Activated naive CD8-positive, alpha-beta T cell treated with anti-CD3 and anti-CD28 coated beads for 36 hours (primary cell): ENCODE measurements around the gene SEC61B. TPM values are rescaled to one million over a fixed set of nuclear protein-coding genes. Genes with fewer than 3 reads are reported as not detected.
A peak's percentile ranks its signal among the peaks of the same experiment; 100 is the strongest.

Source experiments
- DNase-seq: peaks from one replicate; pipeline ENCODE4 v3.0.0; 2021
- H3K27ac Mint-ChIP-seq: one replicate; pipeline ENCODE4 v1.8.0; 2022; ENCODE audit warnings: mild to moderate bottlenecking, moderate library complexity, mixed read lengths
- H3K27me3 Mint-ChIP-seq: one replicate; pipeline ENCODE4 v1.8.0; 2022; ENCODE audit warnings: mild to moderate bottlenecking, mixed read lengths
- H3K36me3 Mint-ChIP-seq: one replicate; pipeline ENCODE4 v1.8.0; 2021; ENCODE audit warnings: mild to moderate bottlenecking, mixed read lengths
- H3K4me1 Mint-ChIP-seq: one replicate; pipeline ENCODE4 v1.8.0; 2021; ENCODE audit warnings: mixed read lengths
- H3K4me3 Mint-ChIP-seq: one replicate; pipeline ENCODE4 v1.8.0; 2022; ENCODE audit warnings: mild to moderate bottlenecking, moderate library complexity, mixed read lengths
- H3K9me3 Mint-ChIP-seq: one replicate; pipeline ENCODE4 v1.8.0; 2022; ENCODE audit warnings: mixed read lengths
- total RNA-seq, 2 experiments: library from RNA; stranded (reverse); gene quantifications; one replicate each; pipeline ENCODE4 v1.2.3, GENCODE V29; 2021

SEC61B gene
- total RNA-seq, 2 experiments from 2014 or later, result 161 to 164 TPM

DNA sequence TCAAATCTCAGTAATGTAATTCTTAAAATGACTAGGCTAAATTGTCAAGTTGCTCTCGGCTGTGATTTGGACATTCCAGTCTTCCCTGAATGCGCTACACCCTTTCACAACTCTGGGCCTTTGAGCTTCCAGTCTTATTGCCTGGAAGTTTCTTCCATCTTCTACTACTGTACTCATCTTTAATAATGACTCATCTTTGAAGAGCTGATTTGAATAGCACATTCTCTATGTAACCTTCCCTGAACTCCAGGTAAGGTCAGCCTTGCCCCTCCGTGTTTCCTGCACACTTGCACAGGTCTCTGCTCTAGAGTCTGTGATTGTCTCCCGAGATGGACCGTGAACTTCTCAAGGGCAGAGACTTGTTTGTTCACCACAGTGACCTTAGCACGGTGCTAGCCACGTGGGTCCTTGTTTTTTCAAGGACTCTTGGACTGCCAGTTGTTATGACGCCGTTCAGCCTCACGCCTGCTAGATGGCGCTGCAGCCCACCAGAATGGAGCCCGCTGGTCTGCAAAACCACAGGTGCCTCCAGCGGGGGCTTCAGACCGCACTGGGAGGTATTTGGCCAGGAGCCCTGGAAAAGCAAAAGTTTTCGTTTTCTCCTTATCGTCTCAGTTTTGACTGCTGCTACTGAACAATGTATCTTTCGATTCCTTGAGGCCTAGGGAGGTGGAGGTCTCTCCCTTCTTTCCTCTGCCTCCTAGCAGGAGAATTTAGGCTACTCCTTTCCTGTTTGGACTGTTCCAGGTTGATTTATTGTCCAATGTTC lies 44.4 kb downstream of the SEC61B start:
- peaks cover 26% of the 10 kb centered on the region for H3K4me1 Mint-ChIP-seq
- H3K36me3 Mint-ChIP-seq, result no peaks in the 10 kb centered on the region
- no peaks in the 10 kb centered on the region for H3K9me3 Mint-ChIP-seq
- peaks cover 4% of the 10 kb centered on the region for H3K27me3 Mint-ChIP-seq
- peak overlapping the region; percentile 73 for H3K27ac Mint-ChIP-seq
- DNase-seq, result peak; percentile 76
- peak overlapping the region; percentile 53 for H3K4me3 Mint-ChIP-seq

DNA sequence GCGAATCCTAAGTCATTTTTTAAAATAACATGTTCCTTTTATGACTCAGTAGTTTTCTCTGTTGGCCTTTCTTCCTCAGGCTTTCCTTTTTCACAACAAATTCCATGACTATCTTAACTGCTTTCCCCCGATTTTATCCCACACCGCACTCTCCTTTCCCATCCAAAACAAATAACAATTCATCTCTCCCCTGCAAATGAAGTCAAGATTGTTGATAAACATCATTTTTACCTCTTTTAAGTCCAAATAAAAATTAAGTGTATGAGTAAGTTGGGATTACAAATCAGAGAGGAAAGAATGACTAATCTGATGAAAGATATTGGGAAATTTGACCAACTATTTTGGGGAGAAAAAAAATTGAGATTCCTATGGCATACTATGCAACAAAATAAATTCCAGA lies 47.3 kb downstream of the SEC61B start:
- H3K4me3 Mint-ChIP-seq, result no peak overlapping the region
- DNase-seq, result no peak
- H3K27me3 Mint-ChIP-seq, result peaks cover 8% of the 10 kb centered on the region

DNA sequence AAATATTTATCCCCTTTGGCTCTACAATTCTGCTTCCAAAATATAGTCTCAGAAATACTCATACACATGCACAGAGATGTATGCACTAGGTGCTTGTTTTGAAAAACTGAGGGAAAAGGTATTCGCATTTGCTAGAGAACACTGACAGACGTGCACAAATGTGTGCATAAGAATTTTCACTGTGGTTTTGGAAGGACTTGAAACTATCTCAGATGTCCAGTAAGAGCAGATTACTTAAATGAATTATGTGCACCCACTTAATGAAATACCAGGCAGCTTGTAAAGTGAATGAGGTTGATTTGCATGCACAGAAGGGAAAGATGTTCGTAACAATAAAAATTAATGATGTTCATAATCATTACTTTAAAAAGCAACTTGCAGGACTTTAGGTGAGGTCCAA lies 48.4 kb downstream of the SEC61B start:
- Mint-ChIP-seq H3K27ac (no peak overlapping the region), H3K36me3 (no peaks in the 10 kb centered on the region), H3K27me3 (peaks cover 4% of the 10 kb centered on the region), H3K4me3 (no peak overlapping the region), H3K4me1 (peaks cover 16% of the 10 kb centered on the region), H3K9me3 (no peaks in the 10 kb centered on the region)
- DNase-seq, result no peak

More for the DNA sequence above, 47.3 kb downstream of the SEC61B start:
- H3K9me3 Mint-ChIP-seq, result no peaks in the 10 kb centered on the region
- no peaks in the 10 kb centered on the region for H3K36me3 Mint-ChIP-seq
- H3K27ac Mint-ChIP-seq, result no peak overlapping the region
- peaks cover 16% of the 10 kb centered on the region for H3K4me1 Mint-ChIP-seq

DNA sequence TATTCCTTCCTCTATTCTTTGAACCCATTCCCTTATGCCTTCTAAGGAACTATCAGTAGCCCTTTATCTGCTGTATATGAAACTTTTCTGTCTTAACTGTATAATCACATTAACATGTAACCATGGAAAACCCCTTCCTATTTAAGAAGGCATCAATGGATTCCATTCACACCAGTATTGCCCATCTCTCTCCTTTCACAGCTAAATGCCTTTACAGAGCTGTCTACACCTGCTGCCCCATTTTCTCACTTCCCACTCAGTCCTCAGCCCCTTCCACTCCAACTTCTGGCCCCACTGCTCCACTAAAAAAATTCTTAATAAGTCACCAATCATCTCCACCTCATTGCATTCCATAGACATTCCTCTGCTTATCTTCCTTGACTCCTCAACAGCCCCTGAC lies 50.8 kb downstream of the SEC61B start:
- H3K27ac Mint-ChIP-seq, result no peak overlapping the region
- H3K4me1 Mint-ChIP-seq, result peaks cover 3% of the 10 kb centered on the region
- DNase-seq, result no peak
- H3K4me3 Mint-ChIP-seq, result no peak overlapping the region
- H3K9me3 Mint-ChIP-seq, result no peaks in the 10 kb centered on the region
- no peaks in the 10 kb centered on the region for H3K36me3 Mint-ChIP-seq
- peaks cover 8% of the 10 kb centered on the region for H3K27me3 Mint-ChIP-seq

DNA sequence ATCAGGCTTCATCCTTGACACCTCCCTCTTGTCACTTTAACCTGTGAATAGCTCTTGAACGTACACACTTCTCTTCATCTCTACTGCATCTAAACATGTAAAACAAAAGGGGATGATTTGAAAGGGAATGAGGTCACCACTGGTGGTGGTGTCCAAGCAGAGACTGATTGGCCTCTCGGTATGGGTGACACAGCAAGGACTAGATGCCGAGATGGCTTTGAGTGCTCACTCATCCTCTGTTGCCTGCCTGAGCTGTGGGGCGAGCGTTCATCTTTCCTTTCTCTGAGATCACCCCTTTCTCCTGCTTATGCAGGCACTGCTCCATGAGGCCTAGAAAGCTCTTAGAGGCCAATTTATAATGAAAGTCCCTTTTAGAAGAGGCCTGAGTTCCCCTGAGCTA lies 51.9 kb downstream of the SEC61B start:
- H3K9me3 Mint-ChIP-seq, result no peaks in the 10 kb centered on the region
- H3K27me3 Mint-ChIP-seq, result peaks cover 8% of the 10 kb centered on the region

DNA sequence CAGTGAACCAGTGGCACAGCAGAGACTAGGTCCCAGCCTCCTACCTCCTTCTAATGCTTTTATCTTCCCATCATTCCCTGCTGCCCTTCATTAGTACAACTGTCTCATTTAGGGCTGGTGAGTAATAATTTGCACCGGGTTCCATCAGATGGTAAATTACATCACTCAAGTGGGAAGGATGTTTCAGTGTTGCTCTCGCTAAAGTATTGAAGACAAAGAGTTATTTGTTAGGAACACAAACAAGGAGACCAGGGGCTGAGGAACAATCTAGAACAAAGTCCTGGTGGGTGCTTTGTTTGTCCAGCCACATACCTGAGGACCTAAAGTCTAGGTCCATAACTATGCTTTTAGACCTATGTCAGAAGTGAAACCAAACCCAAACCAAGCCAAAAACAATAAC lies 52.4 kb downstream of the SEC61B start:
- H3K4me1 Mint-ChIP-seq, result peaks cover 3% of the 10 kb centered on the region
- DNase-seq, result no peak

More for the DNA sequence above, 51.9 kb downstream of the SEC61B start:
- Mint-ChIP-seq H3K27ac (no peak overlapping the region), H3K4me3 (no peak overlapping the region), H3K4me1 (peaks cover 3% of the 10 kb centered on the region), H3K36me3 (no peaks in the 10 kb centered on the region)
- DNase-seq, result no peak

More for the DNA sequence above, 52.4 kb downstream of the SEC61B start:
- Mint-ChIP-seq H3K36me3 (no peaks in the 10 kb centered on the region), H3K27ac (no peak overlapping the region), H3K27me3 (peaks cover 8% of the 10 kb centered on the region), H3K4me3 (no peak overlapping the region), H3K9me3 (no peaks in the 10 kb centered on the region)

Other genes with a start within 250 kb of the SEC61B start
- 10 to 100 TPM; 30.4 to 32.1 TPM for gene TGFBR1, start 117.2 kb upstream of the SEC61B start, total RNA-seq
- 10 to 100 TPM; 27.3 to 30.3 TPM for gene ALG2, start 340 bp upstream of the SEC61B start, total RNA-seq